Bronchial epithelial cell (primary cell): ENCODE data around the gene ASAP2. TPM values are rescaled to one million over a fixed set of nuclear protein-coding genes. Genes with fewer than 3 reads are reported as not detected.

Source experiments
- DNase-seq: peaks from one replicate; pipeline ENCODE4 v3.0.0-alpha.2; 2010; ENCODE audit warnings: low read depth
- FAIRE-seq: peaks from 2 replicates; lab custom pipeline; 2011; peaks lifted over from hg19 to GRCh38; lab: Jason Lieb, UNC
- H3K27me3 ChIP-seq: 2 replicates; pipeline ENCODE4 v1.5.1; 2011; ENCODE audit warnings: low read length; ENCODE audit not compliant: control insufficient read depth, insufficient read depth
- H3K36me3 ChIP-seq: 2 replicates; pipeline ENCODE4 v1.5.1; 2011; ENCODE audit warnings: low read length; ENCODE audit not compliant: control insufficient read depth, insufficient read depth
- H3K4me3 ChIP-seq: 2 replicates; pipeline ENCODE4 v1.5.1; 2011; ENCODE audit warnings: mild to moderate bottlenecking, low read depth, low read length, control low read depth
- total RNA-seq: library from RNA; depleted of rRNA; stranded (reverse); fragments of >200 nt; gene quantifications from 2 replicates; pipeline ENCODE4 v1.2.1, GENCODE V29; 2014
- TF ChIP-seq, protein P1 (sequence below): IDR thresholded peaks from 2 replicates; pipeline ENCODE4 v1.5.1; 2011; ENCODE audit warnings: mild to moderate bottlenecking, moderate library complexity, low read length, control low read depth, inconsistent platforms; ENCODE audit not compliant: insufficient read depth, severe bottlenecking

The ASAP2 gene
- total RNA-seq, 1 donor from 2014 or later, result 25.5 TPM

DNA sequence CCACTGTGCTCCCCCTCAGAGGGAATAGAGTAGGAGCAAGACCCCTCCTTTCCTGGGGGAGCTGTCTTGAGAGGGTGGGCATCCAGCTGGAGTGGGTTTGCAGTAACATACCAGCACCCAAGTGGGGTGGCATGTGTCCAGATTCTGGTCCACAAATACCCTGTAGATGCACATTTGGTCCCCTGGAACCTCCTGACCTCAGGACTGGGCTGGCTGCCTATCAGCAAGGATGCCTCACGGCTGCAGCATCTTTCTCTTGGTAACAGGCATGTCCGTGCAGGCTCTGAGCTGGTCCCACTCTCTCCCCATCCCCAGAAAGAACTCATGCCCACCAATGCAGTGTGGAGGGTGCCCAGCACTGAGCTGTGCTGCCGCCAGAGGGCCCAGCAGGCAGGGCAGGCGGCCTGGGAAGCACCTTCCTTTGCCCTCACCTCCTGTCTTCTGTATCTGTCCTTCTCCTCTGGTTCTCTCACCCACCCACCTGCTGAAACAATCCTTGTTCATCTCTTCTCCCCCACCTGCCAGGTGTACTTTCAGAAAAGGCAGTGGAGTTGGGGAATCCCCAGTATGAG, 169.3 kb downstream of the ASAP2 start:
- DNase-seq (no peak), FAIRE-seq (no peak)
- H3K4me3 ChIP-seq, result no peak overlapping the region
- H3K27me3 ChIP-seq, result no peaks in the 10 kb centered on the region
- H3K36me3 ChIP-seq, result peaks cover 21% of the 10 kb centered on the region
- TF ChIP-seq, protein P1, sequence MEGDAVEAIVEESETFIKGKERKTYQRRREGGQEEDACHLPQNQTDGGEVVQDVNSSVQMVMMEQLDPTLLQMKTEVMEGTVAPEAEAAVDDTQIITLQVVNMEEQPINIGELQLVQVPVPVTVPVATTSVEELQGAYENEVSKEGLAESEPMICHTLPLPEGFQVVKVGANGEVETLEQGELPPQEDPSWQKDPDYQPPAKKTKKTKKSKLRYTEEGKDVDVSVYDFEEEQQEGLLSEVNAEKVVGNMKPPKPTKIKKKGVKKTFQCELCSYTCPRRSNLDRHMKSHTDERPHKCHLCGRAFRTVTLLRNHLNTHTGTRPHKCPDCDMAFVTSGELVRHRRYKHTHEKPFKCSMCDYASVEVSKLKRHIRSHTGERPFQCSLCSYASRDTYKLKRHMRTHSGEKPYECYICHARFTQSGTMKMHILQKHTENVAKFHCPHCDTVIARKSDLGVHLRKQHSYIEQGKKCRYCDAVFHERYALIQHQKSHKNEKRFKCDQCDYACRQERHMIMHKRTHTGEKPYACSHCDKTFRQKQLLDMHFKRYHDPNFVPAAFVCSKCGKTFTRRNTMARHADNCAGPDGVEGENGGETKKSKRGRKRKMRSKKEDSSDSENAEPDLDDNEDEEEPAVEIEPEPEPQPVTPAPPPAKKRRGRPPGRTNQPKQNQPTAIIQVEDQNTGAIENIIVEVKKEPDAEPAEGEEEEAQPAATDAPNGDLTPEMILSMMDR, result no peak

DNA sequence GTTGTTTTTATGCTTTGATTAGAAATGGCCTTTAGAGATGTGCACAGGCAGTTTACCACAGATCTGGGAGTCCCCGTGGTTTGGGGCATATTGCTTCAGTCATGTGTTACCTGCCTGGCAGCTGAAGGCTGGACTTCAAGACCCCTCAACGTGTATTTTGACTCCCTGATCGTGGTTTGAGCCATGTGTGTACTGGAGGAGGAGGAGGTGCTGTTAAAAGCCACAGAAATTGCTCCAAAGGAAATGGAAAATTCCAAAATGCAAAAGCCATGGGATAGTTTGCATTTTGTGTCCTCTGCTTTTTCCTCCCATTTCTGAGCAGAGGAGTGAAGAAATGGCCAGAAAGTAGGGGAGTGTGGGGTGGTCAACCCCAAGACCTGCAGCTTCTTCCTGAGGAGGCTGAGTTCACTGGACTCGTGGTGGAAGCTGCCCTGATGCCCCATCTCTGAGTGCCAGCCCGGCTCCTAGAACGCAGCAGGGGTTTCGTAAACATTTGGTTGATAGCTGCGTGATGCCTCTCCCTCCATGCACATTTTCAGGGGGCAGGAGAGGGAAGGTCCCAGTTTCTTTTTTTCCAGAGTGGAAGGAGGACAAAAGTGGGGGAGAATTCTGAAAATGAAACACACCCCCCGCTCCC, 171.0 kb downstream of the ASAP2 start:
- Histone ChIP-seq H3K36me3 (peaks cover 24% of the 10 kb centered on the region), H3K27me3 (no peaks in the 10 kb centered on the region), H3K4me3 (no peak overlapping the region)
- DNase-seq, result no peak
- FAIRE-seq, result no peak
- TF ChIP-seq, protein P1, result no peak

DNA sequence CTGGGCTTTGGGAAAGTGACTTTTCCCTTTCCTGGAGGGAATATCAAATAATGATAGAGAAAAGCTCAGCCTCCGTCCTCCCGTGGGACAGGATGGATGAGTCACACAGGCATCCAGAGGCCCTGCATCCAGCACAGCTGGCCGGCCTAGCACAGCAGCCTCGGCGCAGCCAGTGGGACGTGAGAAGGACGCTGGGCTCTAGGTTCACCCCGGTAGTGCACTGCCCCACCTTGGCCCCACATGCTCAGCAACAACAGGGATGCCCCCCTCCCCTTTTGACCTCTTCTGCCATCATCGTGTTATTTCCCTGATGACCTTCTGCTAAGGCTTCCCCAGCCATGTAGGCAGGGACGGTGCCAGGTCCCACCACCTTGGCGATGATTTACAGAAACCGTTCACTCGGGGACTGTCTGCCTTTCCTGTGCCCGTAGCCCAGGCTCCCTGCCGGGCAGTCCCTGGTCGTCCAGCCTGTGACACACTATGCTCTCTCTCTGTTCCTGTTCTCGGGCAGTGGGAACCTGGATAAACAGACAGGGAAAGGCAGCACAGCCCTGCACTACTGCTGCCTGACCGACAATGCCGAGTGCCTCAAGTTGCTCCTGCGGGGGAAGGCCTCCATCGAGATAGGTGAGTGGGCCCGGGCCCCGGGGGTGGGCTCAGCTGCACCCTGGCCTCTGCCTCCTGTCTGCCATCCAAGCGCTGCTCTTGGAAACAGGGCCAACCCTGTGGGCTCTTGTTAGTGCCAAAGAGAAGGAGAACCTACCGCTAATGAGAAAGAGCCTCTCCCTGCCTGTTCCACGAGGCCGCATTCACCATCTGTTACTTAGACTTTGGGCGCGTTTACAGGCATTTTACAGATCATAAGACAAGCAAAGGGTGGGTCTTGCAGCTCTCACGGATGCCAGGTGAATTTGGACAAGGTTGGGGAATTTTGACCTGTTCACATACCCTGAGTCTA, 172.1 kb downstream of the ASAP2 start:
- H3K36me3 ChIP-seq, result peaks cover 20% of the 10 kb centered on the region

DNA sequence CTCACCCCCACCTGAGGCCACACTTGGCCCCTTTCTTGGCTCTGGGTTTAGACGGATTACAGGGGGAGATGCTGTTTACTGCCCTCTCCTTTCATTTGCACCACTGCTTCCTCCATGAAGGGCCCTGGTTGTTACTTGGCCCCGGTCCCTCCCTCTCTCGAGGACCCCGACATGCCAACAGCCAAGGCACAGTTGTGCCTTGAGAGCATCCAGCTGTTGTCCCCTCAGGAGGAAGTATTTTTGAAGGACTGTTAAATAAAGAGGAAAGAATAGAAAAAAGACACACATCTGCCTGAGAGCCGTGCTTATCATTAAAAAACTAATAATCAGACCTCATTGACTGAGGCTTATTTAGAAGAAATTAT, 172.8 kb downstream of the ASAP2 start:
- H3K36me3 ChIP-seq, result peaks cover 18% of the 10 kb centered on the region

More for the DNA sequence above, 172.1 kb downstream of the ASAP2 start:
- no peak for FAIRE-seq
- TF ChIP-seq, protein P1, result no peak
- Histone ChIP-seq H3K4me3 (no peak overlapping the region), H3K27me3 (no peaks in the 10 kb centered on the region)
- DNase-seq, result peak; percentile 28

More for the DNA sequence above, 172.8 kb downstream of the ASAP2 start:
- no peaks in the 10 kb centered on the region for H3K27me3 ChIP-seq
- FAIRE-seq (no peak), DNase-seq (no peak)
- TF ChIP-seq, protein P1, result no peak
- no peak overlapping the region for H3K4me3 ChIP-seq
